Femur (tissue), 1 donor: ENCODE data around the gene EPS8.
"Not testable (repeated sequence)": the region's sequence is repeated elsewhere in the genome, so short reads cannot be mapped to it uniquely, and the experiment has no call there.

ENCODE experiments used
- DNase-seq: peaks from one replicate; pipeline ENCODE4 v3.0.0-alpha.2; 2017

EPS8 gene

GRCh38 chr12:15754233-15754632 is 35.0 kb downstream of the EPS8 start:
- DNase-seq = no peak

DNA sequence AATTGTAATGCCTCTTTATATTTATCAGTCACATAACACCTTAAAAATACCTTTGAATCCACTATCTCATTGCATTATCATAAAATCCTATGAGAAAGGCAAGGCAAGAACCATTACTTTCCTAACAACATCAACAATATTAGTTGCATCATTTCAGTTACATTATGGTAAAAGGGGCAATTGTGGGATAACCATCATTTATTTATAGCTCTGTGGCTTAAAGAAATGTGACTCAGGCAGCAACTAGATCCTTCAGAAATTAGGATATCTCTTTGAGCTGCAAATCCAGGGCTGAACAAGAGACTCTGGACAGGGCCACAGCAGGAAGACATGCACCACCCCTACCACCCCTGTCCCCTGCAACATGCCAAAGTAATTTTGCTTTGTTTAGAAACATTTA is 36.4 kb downstream of the EPS8 start:
- DNase-seq = no peak

GRCh38 chr12:15751741-15752140 is 37.4 kb downstream of the EPS8 start:
- no peak for DNase-seq

DNA sequence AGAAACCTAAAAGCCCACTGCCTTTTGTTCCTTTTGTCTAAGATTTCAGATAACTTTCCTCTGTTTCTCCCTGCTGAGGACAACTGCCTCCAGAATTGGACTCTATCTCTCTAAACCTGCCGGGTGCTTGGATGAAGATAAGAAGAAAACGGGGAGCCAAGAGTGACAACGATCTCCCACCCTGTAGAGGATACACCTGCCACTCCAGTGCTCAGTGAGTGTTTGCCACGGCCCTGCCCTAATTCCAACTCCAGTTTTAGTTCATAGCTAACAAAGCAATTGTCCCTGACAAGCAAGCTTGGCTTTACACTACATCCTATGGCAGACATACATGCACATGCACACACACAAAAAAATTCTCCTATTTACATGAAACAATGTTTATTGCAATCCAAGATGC is 39.3 kb downstream of the EPS8 start:
- no peak for DNase-seq

DNA sequence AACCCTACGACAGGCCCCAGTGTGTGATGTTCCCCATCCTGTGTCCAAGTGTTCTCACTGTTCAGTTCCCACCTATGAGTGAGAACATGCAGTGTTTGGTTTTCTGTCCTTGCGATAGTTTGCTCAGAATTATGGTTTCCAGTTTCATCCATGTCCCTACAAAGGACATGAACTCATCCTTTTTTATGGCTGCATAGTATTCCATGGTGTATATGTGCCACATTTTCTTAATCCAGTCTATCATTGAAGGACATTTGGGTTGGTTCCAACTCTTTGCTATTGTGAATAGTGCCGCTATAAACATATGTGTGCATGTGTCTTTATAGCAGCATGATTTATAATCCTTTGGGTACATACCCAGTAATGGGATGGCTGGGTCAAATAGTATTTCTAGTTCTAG is 47.3 kb downstream of the EPS8 start:
- not testable (repeated sequence) for DNase-seq

DNA sequence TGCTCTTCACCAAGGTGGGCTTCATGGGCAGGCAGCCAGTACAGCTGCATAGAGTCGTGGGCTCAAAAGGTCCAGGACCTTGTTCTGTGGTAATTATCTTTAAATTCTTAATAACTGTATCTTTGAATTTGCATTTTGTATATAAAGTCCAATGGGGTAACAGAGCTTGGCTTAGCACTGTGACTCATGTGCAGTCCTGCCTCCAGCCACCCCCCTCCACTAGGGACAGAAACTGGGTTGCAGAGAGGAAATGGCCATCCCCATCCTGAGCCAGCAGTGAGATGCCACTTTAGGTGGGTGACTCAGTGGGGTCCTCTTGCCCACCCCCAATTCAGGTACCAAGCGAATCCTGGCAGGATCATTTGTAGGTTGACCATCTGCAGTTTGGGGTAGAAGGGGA is 48.1 kb downstream of the EPS8 start:
- no peak for DNase-seq

- DNase-seq = not testable (repeated sequence)
Observed at GRCh38 chr12:15740389-15740788, 48.8 kb downstream of the EPS8 start.

GRCh38 chr12:15738438-15739015 is 50.7 kb downstream of the EPS8 start:
- no peak for DNase-seq

DNA sequence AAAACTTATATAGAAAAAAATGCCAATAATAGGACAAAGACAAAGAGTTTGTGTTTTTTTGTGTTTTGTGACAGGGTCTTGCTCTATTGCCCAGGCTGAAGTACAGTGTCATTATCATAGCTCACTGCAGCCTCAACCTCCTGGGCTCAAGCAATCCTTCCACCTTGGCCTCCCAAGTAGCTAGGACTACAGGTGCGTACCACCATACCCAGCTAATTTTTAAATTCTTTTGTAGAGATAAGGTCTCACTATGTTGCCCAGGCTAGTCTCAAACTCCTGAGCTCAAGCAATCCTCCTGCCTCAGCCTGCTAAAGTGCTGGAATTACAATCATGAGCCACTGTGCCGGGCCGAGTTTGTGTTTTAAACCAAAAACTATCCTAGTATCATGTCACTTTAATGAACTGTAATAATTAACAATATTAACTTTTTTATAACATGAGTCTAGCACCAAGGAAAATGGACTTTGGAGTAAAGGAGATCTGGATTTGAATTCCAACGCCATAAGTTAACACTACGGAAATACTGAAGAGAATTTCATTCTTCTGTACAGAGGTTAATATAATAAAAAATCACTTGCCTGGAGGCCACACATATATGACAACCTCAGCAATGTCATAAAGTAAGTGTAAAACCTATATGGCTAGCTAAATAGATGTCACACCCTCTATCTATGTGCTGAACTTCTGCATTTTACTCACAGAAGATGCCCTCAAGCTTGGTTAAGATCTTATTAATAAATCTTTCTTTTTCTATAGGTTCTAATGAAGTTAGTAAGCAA is 53.2 kb downstream of the EPS8 start:
- DNase-seq = no peak

DNA sequence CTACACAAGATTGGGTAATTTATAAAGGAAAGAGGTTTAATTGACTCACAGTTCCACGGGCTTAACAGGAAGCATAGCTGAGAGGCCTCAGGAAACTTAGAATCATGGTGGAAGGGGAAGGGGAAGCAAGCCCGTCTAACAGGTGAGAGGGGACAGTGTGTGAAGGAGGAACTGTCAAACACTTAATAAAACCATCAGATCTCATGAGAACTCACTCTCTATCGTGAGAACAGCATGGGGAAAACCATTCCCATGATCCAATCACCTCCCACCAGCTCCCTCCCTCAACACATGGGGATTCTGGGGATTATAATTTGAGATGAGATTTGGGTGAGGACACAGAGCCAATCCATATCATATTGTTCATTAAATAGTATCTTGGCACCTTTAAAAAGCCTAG is 56.1 kb downstream of the EPS8 start:
- no peak for DNase-seq

DNA sequence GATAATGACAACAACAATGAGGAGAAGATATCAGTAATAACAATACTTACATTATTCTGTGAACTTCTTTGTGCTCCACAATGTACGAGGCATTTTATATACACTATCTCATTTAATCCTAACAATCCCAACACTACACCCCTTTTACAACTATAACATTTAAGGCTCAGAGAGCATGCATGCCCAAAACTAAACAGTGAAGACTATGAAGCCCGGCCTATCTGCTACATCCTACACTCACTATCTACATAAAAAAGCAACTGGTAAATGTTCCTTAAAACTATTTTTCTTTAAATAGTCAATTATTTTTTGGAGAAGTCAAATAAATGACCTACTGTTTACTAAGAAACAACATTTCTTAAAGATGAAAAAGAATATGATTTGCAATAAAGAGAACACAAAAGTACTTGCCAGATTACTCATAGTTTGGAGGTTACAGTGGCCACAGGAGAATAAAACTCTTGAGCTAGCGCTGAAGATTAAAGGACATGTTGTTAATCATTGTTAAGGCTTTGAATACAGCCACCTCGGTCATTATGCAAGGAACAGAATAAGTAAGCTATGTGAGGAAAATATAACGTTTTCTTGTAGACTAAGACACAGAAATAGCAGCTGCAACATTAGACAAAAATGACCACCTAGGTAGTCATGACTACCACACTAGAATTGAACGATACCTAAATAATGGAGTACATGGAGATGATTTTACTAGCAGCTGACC is 56.7 kb downstream of the EPS8 start:
- no peak for DNase-seq

DNA sequence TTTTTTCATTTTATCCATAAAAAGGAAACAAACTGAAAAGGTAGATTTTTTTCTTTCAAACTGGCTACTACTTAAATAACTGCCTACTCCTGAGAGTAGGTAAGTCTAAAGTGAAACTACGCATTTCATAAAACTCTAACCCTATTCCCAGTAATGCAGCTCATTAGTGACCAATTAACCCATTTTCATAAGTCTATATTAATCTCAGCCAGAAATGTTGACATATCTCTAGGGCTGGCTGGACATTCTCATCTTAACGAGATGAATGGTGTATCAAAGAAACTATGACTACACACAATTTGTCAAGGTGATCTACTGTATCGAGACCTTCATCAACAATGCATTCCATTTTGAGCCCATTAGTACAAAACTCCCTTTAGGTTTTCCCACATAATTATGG is 57.2 kb downstream of the EPS8 start:
- no peak for DNase-seq

DNA sequence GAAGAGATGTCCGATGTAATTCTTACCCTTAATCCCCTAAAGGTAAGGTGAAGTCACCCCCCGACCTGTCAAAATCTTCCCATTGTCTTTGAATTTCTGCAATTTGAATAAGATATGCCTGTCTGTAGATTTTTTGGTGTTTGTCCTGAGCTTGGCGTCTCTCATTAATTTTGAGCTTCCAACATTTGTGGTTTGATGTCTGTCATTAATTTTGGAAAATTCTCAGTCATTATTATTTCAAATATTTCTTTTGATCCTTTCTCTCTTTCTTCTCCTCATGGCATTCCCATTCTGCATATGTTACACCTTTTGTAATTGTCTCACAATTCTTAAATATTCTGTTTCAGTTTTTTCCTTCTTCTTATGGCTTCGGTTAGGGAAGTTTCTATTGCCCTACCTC is 60.1 kb downstream of the EPS8 start:
- no peak for DNase-seq

GRCh38 chr12:15728118-15728598 is 61.0 kb downstream of the EPS8 start:
- DNase-seq = no peak

GRCh38 chr12:15726878-15727150 is 62.4 kb downstream of the EPS8 start:
- no peak for DNase-seq

GRCh38 chr12:15726027-15726877 is 62.9 kb downstream of the EPS8 start:
- no peak for DNase-seq

GRCh38 chr12:15722951-15723350 is 66.2 kb downstream of the EPS8 start:
- DNase-seq = no peak

DNA sequence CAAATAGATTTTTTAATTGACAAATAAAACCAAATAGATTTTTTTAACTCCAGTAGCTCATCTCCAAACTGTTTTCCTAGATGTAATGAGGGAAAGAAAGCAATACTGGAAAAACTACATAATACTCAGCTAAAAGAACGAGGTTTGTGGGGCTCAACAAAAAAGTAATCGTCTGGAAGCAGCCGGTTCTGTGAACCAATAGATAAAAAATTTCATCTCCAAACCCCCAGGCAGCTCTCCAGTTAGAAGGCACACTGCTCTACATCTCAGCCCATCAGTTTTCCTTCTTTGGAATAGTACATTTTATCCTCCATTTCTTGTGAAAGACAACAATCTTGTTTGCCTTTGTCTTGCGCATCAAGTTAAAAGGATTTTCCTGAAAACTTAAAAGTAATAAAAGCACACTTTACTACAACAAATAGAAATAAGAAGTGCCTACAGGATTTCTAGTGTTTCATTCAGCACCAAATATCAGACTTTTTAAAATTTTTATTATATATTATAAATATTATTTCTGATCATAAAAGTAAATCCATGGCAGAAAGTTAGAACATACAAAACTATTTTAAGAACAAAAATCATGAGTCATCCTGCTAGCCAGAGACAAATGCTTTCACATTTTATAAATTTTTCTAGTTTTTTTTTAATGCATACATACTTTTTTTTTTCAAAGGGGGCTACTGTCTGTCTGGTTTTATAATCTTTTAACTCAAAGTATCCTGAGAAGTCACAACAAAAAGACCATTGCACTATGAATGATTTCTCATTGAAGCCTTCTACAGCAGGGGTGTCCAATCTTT is 67.7 kb downstream of the EPS8 start:
- no peak for DNase-seq

DNA sequence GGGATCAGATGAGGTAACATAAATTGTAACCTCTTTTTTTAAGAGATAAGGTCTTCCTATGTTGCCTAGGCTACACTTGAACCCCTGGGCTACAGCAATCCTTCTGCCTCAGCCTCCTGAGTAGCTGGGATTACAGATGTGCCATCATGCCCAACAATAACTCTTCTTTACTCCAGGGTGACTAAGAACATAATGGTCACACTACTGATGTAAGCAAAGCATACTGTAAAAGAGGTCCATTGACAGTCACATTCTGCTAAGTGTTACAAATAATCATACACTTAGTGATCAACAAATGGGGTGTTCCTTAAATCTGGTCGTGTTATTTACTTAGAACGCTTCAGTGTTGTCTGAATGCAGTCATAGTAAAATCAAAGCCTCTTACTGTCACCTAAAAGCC is 68.9 kb downstream of the EPS8 start:
- no peak for DNase-seq

DNA sequence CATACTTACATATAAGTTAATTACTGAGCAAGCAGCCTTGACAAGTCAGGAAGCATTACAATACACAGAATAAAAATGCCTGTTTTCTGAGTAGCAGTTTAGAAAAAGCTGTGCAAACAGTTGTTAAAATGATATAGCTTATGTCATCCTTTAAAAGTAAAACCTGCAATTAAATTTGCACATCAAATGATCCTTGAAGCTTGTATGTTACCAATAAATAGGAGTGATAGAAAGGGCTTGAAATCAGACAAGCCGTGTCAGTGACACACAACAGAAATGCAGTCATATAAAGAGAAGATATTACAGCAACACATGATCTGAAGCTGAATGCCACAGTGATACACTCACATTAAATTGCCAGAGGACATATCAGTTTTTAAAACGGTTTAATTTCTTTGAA is 70.0 kb downstream of the EPS8 start:
- no peak for DNase-seq

- DNase-seq = no peak
Observed at GRCh38 chr12:15717940-15718567, 71.1 kb downstream of the EPS8 start.

GRCh38 chr12:15716581-15716980 is 72.6 kb downstream of the EPS8 start:
- no peak for DNase-seq
